Measurements from ENCODE around the gene MFN1.

DNA sequence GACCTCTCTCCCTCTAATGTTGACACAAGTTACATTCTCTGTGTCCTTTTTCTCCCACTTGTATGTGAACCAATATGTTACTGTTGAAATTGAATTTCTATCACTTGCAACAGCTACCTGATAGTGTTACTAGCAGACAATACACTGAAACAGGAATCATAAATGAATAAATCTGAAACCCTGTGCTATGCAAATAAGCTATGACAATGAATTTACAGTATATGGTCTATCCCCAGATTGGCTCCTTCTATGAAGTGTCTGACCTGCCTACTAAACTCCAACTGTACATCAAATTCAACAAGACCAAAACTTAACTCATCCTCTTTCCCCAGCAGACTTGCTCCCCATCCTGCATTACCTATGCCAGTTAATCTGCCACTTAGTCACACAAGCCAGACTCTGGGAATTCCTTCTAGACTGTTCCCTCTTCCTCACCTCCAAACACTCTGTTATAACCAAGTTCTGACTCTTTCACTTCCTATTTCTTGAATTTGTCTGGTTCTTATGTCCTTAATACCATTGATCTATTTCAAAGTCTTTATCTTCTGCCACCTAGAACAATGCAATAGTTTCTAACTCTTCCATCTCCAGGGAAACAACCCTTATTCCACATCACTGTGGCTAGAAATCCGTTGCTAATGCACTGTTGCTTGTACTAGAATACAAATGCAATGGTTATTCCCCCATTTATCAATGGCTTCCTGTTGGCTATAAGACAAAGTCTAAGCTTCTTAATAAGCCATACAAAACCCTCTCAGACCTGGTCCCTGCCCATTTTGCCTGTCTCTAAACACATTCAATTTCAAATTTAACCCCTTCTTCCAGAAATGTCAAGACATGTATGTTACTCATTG, 38.1 kb upstream of the MFN1 start:
- TF ChIP-seq, protein P1, sequence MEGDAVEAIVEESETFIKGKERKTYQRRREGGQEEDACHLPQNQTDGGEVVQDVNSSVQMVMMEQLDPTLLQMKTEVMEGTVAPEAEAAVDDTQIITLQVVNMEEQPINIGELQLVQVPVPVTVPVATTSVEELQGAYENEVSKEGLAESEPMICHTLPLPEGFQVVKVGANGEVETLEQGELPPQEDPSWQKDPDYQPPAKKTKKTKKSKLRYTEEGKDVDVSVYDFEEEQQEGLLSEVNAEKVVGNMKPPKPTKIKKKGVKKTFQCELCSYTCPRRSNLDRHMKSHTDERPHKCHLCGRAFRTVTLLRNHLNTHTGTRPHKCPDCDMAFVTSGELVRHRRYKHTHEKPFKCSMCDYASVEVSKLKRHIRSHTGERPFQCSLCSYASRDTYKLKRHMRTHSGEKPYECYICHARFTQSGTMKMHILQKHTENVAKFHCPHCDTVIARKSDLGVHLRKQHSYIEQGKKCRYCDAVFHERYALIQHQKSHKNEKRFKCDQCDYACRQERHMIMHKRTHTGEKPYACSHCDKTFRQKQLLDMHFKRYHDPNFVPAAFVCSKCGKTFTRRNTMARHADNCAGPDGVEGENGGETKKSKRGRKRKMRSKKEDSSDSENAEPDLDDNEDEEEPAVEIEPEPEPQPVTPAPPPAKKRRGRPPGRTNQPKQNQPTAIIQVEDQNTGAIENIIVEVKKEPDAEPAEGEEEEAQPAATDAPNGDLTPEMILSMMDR (IDR thresholded peaks at IDR 0.05; ENCODE audit: insufficient read depth, low read length, poor library complexity, severe bottlenecking) = no peak
- TF ChIP-seq EZH2phosphoT487 (conservative IDR thresholded peaks at IDR 0.05; ENCODE audit: low read length) = no peak
